Measurements from ENCODE around the gene SLC26A2.

SLC26A2 gene

GRCh38 chr5:149944666-149945065 lies 15.9 kb upstream of the SLC26A2 start, which contains the start of gene PDE6A:
Gene PDE6A, minus strand, starts transcription at chr5:149944793. Its CDS starts 120 bp downstream, at chr5:149944673.
- peaks cover 35 to 55% of the 10 kb centered on the region in 2 donors for H3K4me1 ChIP-seq (ENCODE audit: control insufficient read depth in 2 of 2, insufficient read depth in 2 of 2, low read length in 2 of 2)
- H3K36me3 ChIP-seq (ENCODE audit: control insufficient read depth in 2 of 2, insufficient read depth in 2 of 2, low read length in 2 of 2): no peaks in the 10 kb centered on the region
- H3K27ac ChIP-seq (ENCODE audit: low read depth in 2 of 2, low read length in 2 of 2): peak within 1 kb of the TSS; percentile 72 to 79
- no peak within 1 kb of the TSS for H3K9ac ChIP-seq (ENCODE audit: low read depth in 1 of 2, low read length in 2 of 2)
- H3K4me3 ChIP-seq (ENCODE audit: low read length in 2 of 2): no peak within 1 kb of the TSS
- H3K27me3 ChIP-seq (ENCODE audit: control insufficient read depth in 2 of 2, insufficient read depth in 2 of 2, low read length in 2 of 2): no peaks in the 10 kb centered on the region
- H3K9me3 ChIP-seq (ENCODE audit: control insufficient read depth in 2 of 2, low read length in 2 of 2): no peaks in the 10 kb centered on the region

- Histone ChIP-seq H3K27ac (ENCODE audit: low read depth in 2 of 2, low read length in 2 of 2) (peak overlapping the region; percentile 79 to 84), H3K36me3 (ENCODE audit: control insufficient read depth in 2 of 2, insufficient read depth in 2 of 2, low read length in 2 of 2) (no peaks in the 10 kb centered on the region), H3K4me3 (ENCODE audit: low read length in 2 of 2) (no peak overlapping the region), H3K27me3 (ENCODE audit: control insufficient read depth in 2 of 2, insufficient read depth in 2 of 2, low read length in 2 of 2) (no peaks in the 10 kb centered on the region), H3K9ac (ENCODE audit: low read depth in 1 of 2, low read length in 2 of 2) (peak overlapping the region in 1 of 2 donors; percentile 5), H3K9me3 (ENCODE audit: control insufficient read depth in 2 of 2, low read length in 2 of 2) (no peaks in the 10 kb centered on the region), H3K4me1 (ENCODE audit: control insufficient read depth in 2 of 2, insufficient read depth in 2 of 2, low read length in 2 of 2) (peaks cover 34 to 51% of the 10 kb centered on the region in 2 donors)
Measured at GRCh38 chr5:149946118-149946517, 14.4 kb upstream of the SLC26A2 start.

- no peak overlapping the region for H3K4me3 ChIP-seq (ENCODE audit: low read length in 2 of 2)
- no peaks in the 10 kb centered on the region for H3K27me3 ChIP-seq (ENCODE audit: control insufficient read depth in 2 of 2, insufficient read depth in 2 of 2, low read length in 2 of 2)
- H3K4me1 ChIP-seq (ENCODE audit: control insufficient read depth in 2 of 2, insufficient read depth in 2 of 2, low read length in 2 of 2): peaks cover 30 to 32% of the 10 kb centered on the region in 2 donors
- no peak overlapping the region for H3K9ac ChIP-seq (ENCODE audit: low read depth in 1 of 2, low read length in 2 of 2)
- H3K36me3 ChIP-seq (ENCODE audit: control insufficient read depth in 2 of 2, insufficient read depth in 2 of 2, low read length in 2 of 2): no peaks in the 10 kb centered on the region
- H3K27ac ChIP-seq (ENCODE audit: low read depth in 2 of 2, low read length in 2 of 2): no peak overlapping the region
- H3K9me3 ChIP-seq (ENCODE audit: control insufficient read depth in 2 of 2, low read length in 2 of 2): no peaks in the 10 kb centered on the region
Measured at GRCh38 chr5:149948993-149949392, 11.6 kb upstream of the SLC26A2 start.

GRCh38 chr5:149951138-149951749 lies 9.3 kb upstream of the SLC26A2 start:
- no peaks in the 10 kb centered on the region for H3K36me3 ChIP-seq (ENCODE audit: control insufficient read depth in 2 of 2, insufficient read depth in 2 of 2, low read length in 2 of 2)

GRCh38 chr5:149953436-149954121 lies 7.0 kb upstream of the SLC26A2 start:
- Histone ChIP-seq H3K27ac (ENCODE audit: low read depth in 2 of 2, low read length in 2 of 2) (no peak overlapping the region), H3K9ac (ENCODE audit: low read depth in 1 of 2, low read length in 2 of 2) (no peak overlapping the region), H3K4me3 (ENCODE audit: low read length in 2 of 2) (no peak overlapping the region), H3K9me3 (ENCODE audit: control insufficient read depth in 2 of 2, low read length in 2 of 2) (no peaks in the 10 kb centered on the region), H3K36me3 (ENCODE audit: control insufficient read depth in 2 of 2, insufficient read depth in 2 of 2, low read length in 2 of 2) (no peaks in the 10 kb centered on the region), H3K4me1 (ENCODE audit: control insufficient read depth in 2 of 2, insufficient read depth in 2 of 2, low read length in 2 of 2) (peaks cover 10 to 20% of the 10 kb centered on the region in 2 donors), H3K27me3 (ENCODE audit: control insufficient read depth in 2 of 2, insufficient read depth in 2 of 2, low read length in 2 of 2) (no peaks in the 10 kb centered on the region)

More at GRCh38 chr5:149951138-149951749, 9.3 kb upstream of the SLC26A2 start:
- H3K27me3 ChIP-seq (ENCODE audit: control insufficient read depth in 2 of 2, insufficient read depth in 2 of 2, low read length in 2 of 2): no peaks in the 10 kb centered on the region
- no peak overlapping the region for H3K4me3 ChIP-seq (ENCODE audit: low read length in 2 of 2)
- no peaks in the 10 kb centered on the region for H3K9me3 ChIP-seq (ENCODE audit: control insufficient read depth in 2 of 2, low read length in 2 of 2)
- H3K4me1 ChIP-seq (ENCODE audit: control insufficient read depth in 2 of 2, insufficient read depth in 2 of 2, low read length in 2 of 2): peaks cover 12 to 21% of the 10 kb centered on the region in 2 donors
- no peak overlapping the region for H3K27ac ChIP-seq (ENCODE audit: low read depth in 2 of 2, low read length in 2 of 2)
- no peak overlapping the region for H3K9ac ChIP-seq (ENCODE audit: low read depth in 1 of 2, low read length in 2 of 2)

- Histone ChIP-seq H3K9ac (ENCODE audit: low read depth in 1 of 2, low read length in 2 of 2) (no peak overlapping the region), H3K4me3 (ENCODE audit: low read length in 2 of 2) (no peak overlapping the region), H3K27me3 (ENCODE audit: control insufficient read depth in 2 of 2, insufficient read depth in 2 of 2, low read length in 2 of 2) (no peaks in the 10 kb centered on the region), H3K27ac (ENCODE audit: low read depth in 2 of 2, low read length in 2 of 2) (no peak overlapping the region), H3K4me1 (ENCODE audit: control insufficient read depth in 2 of 2, insufficient read depth in 2 of 2, low read length in 2 of 2) (peaks cover 20 to 24% of the 10 kb centered on the region in 2 donors), H3K36me3 (ENCODE audit: control insufficient read depth in 2 of 2, insufficient read depth in 2 of 2, low read length in 2 of 2) (no peaks in the 10 kb centered on the region), H3K9me3 (ENCODE audit: control insufficient read depth in 2 of 2, low read length in 2 of 2) (no peaks in the 10 kb centered on the region)
Measured at GRCh38 chr5:149954798-149955197, 5.8 kb upstream of the SLC26A2 start.

GRCh38 chr5:149956685-149957084 lies 3.9 kb upstream of the SLC26A2 start:
- no peak overlapping the region for H3K4me3 ChIP-seq (ENCODE audit: low read length in 2 of 2)
- no peaks in the 10 kb centered on the region for H3K9me3 ChIP-seq (ENCODE audit: control insufficient read depth in 2 of 2, low read length in 2 of 2)
- H3K4me1 ChIP-seq (ENCODE audit: control insufficient read depth in 2 of 2, insufficient read depth in 2 of 2, low read length in 2 of 2): peaks cover 22 to 27% of the 10 kb centered on the region in 2 donors
- no peak overlapping the region for H3K9ac ChIP-seq (ENCODE audit: low read depth in 1 of 2, low read length in 2 of 2)
- H3K27me3 ChIP-seq (ENCODE audit: control insufficient read depth in 2 of 2, insufficient read depth in 2 of 2, low read length in 2 of 2): no peaks in the 10 kb centered on the region
- no peaks in the 10 kb centered on the region for H3K36me3 ChIP-seq (ENCODE audit: control insufficient read depth in 2 of 2, insufficient read depth in 2 of 2, low read length in 2 of 2)
- peak overlapping the region; percentile 52 to 64 for H3K27ac ChIP-seq (ENCODE audit: low read depth in 2 of 2, low read length in 2 of 2)

- Histone ChIP-seq H3K9ac (ENCODE audit: low read depth in 1 of 2, low read length in 2 of 2) (peak overlapping the region in 1 of 2 donors; percentile 32), H3K27me3 (ENCODE audit: control insufficient read depth in 2 of 2, insufficient read depth in 2 of 2, low read length in 2 of 2) (no peaks in the 10 kb centered on the region), H3K4me1 (ENCODE audit: control insufficient read depth in 2 of 2, insufficient read depth in 2 of 2, low read length in 2 of 2) (peaks cover 23 to 31% of the 10 kb centered on the region in 2 donors), H3K36me3 (ENCODE audit: control insufficient read depth in 2 of 2, insufficient read depth in 2 of 2, low read length in 2 of 2) (peaks cover 0 to 3% of the 10 kb centered on the region in 2 donors), H3K9me3 (ENCODE audit: control insufficient read depth in 2 of 2, low read length in 2 of 2) (no peaks in the 10 kb centered on the region), H3K4me3 (ENCODE audit: low read length in 2 of 2) (no peak overlapping the region), H3K27ac (ENCODE audit: low read depth in 2 of 2, low read length in 2 of 2) (peak overlapping the region; percentile 64 to 76)
Measured at GRCh38 chr5:149957855-149958254, 2.7 kb upstream of the SLC26A2 start.

GRCh38 chr5:149959406-149960236 lies 937 bp upstream of the SLC26A2 start:
- H3K9me3 ChIP-seq (ENCODE audit: control insufficient read depth in 2 of 2, low read length in 2 of 2): no peaks in the 10 kb centered on the region
- H3K4me3 ChIP-seq (ENCODE audit: low read length in 2 of 2): peak overlapping the region; percentile 59 to 88
- peak overlapping the region; percentile 77 to 87 for H3K9ac ChIP-seq (ENCODE audit: low read depth in 1 of 2, low read length in 2 of 2)
- H3K4me1 ChIP-seq (ENCODE audit: control insufficient read depth in 2 of 2, insufficient read depth in 2 of 2, low read length in 2 of 2): peaks cover 23 to 35% of the 10 kb centered on the region in 2 donors
- peak overlapping the region; percentile 83 to 84 for H3K27ac ChIP-seq (ENCODE audit: low read depth in 2 of 2, low read length in 2 of 2)
- no peaks in the 10 kb centered on the region for H3K27me3 ChIP-seq (ENCODE audit: control insufficient read depth in 2 of 2, insufficient read depth in 2 of 2, low read length in 2 of 2)
- H3K36me3 ChIP-seq (ENCODE audit: control insufficient read depth in 2 of 2, insufficient read depth in 2 of 2, low read length in 2 of 2): peaks cover 0 to 3% of the 10 kb centered on the region in 2 donors

Data from mucosa of rectum (tissue), 2 donors.